Trophoblast cell (in vitro differentiated cells and primary cell): ENCODE results near the gene RAB3C.
A peak's percentile ranks its signal among the peaks of the same experiment; 100 is the strongest.
"Not testable (repeated sequence)": the region's sequence is repeated elsewhere in the genome, so short reads cannot be mapped to it uniquely, and the experiment has no call there.

ENCODE experiments used
- DNase-seq, 2 donors: peaks; one replicate each; pipeline ENCODE4 v3.0.0-alpha.2; 2016
- H2AFZ ChIP-seq: 2 replicates; pipeline ENCODE4 v1.6.1; 2013; ENCODE audit warnings: low read length, moderate library complexity, mild to moderate bottlenecking; ENCODE audit not compliant: insufficient read depth, poor library complexity
- H2AK5ac ChIP-seq: 2 replicates; pipeline ENCODE4 v1.6.1; 2013; ENCODE audit warnings: mild to moderate bottlenecking, low read length
- H2BK120ac ChIP-seq: 2 replicates; pipeline ENCODE4 v1.6.1; 2013; ENCODE audit warnings: low read length, mild to moderate bottlenecking, moderate library complexity; ENCODE audit not compliant: insufficient read depth, poor library complexity
- H2BK12ac ChIP-seq: 2 replicates; pipeline ENCODE4 v1.6.1; 2013; ENCODE audit warnings: mild to moderate bottlenecking, low read length, moderate library complexity
- H2BK5ac ChIP-seq: 2 replicates; pipeline ENCODE4 v1.6.1; 2013; ENCODE audit warnings: low read length, low read depth, moderate library complexity, mild to moderate bottlenecking; ENCODE audit not compliant: poor library complexity
- H3K14ac ChIP-seq: 2 replicates; pipeline ENCODE4 v1.6.1; 2013; ENCODE audit warnings: mild to moderate bottlenecking, low read length
- H3K18ac ChIP-seq: 2 replicates; pipeline ENCODE4 v1.6.1; 2013; ENCODE audit warnings: mild to moderate bottlenecking, low read length
- H3K23ac ChIP-seq: 2 replicates; pipeline ENCODE4 v1.6.1; 2013; ENCODE audit warnings: low read length
- H3K27ac ChIP-seq: 2 replicates; pipeline ENCODE4 v1.5.1; 2013; ENCODE audit warnings: low read depth, mild to moderate bottlenecking, inconsistent platforms, low read length, moderate library complexity
- H3K27me3 ChIP-seq: 2 replicates; pipeline ENCODE4 v1.6.1; 2013; ENCODE audit warnings: inconsistent platforms, mild to moderate bottlenecking, low read length, moderate library complexity; ENCODE audit not compliant: insufficient read depth
- H3K36me3 ChIP-seq, 2 experiments: 1 replicate in 1 of 2; 2 replicates in 1 of 2; pipeline ENCODE4 v1.6.1; 2013; ENCODE audit warnings: low read length in 2 of 2, mild to moderate bottlenecking in 2 of 2, moderate library complexity in 1 of 2; ENCODE audit not compliant: insufficient read depth in 2 of 2, control insufficient read depth in 1 of 2
- H3K4ac ChIP-seq: 2 replicates; pipeline ENCODE4 v1.6.1; 2013; ENCODE audit warnings: low read depth, mild to moderate bottlenecking, low read length, moderate library complexity
- H3K4me1 ChIP-seq, 2 experiments: 1 replicate in 1 of 2; 2 replicates in 1 of 2; pipeline ENCODE4 v1.6.1; 2013; ENCODE audit warnings: low read length in 2 of 2, mild to moderate bottlenecking in 2 of 2, moderate library complexity in 1 of 2; ENCODE audit not compliant: insufficient read depth in 2 of 2, control insufficient read depth in 1 of 2
- H3K4me2 ChIP-seq: 2 replicates; pipeline ENCODE4 v1.6.1; 2013; ENCODE audit warnings: inconsistent platforms, mild to moderate bottlenecking, low read length, moderate library complexity
- H3K4me3 ChIP-seq: 2 replicates; pipeline ENCODE4 v1.5.1; 2013; ENCODE audit warnings: mild to moderate bottlenecking, low read depth, low read length, inconsistent platforms
- H3K79me1 ChIP-seq: one replicate; pipeline ENCODE4 v1.6.1; 2013; ENCODE audit warnings: low read length
- H3K79me2 ChIP-seq: 2 replicates; pipeline ENCODE4 v1.6.1; 2013; ENCODE audit warnings: low read length, mild to moderate bottlenecking; ENCODE audit not compliant: control insufficient read depth, insufficient read depth, poor library complexity
- H3K9ac ChIP-seq: 2 replicates; pipeline ENCODE4 v1.6.1; 2013; ENCODE audit warnings: mild to moderate bottlenecking, low read length
- H3K9me3 ChIP-seq: 2 replicates; pipeline ENCODE4 v1.6.1; 2013; ENCODE audit warnings: low read depth, mild to moderate bottlenecking, control low read depth, inconsistent platforms, low read length; ENCODE audit not compliant: insufficient read depth
- H4K12ac ChIP-seq: 2 replicates; pipeline ENCODE4 v1.6.1; 2013; ENCODE audit warnings: low read depth, mild to moderate bottlenecking, low read length, moderate library complexity
- H4K8ac ChIP-seq: 2 replicates; pipeline ENCODE4 v1.6.1; 2013; ENCODE audit warnings: low read depth, mild to moderate bottlenecking, low read length, moderate library complexity
- H4K91ac ChIP-seq: one replicate; pipeline ENCODE4 v1.6.1; 2013; ENCODE audit warnings: low read depth, mild to moderate bottlenecking, low read length, moderate library complexity
- WGBS: extraction: QIAGEN DNeasy Blood & Tissue Kit; methylation state at CpG from one replicate; pipeline ENCODE4 v1.1.7; 2013; ENCODE audit warnings: missing lambda C conversion rate; ENCODE audit not compliant: insufficient read length, insufficient coverage; ENCODE audit errors: extremely low coverage; 5-methylcytosine and 5-hydroxymethylcytosine counted together

The RAB3C gene

DNA sequence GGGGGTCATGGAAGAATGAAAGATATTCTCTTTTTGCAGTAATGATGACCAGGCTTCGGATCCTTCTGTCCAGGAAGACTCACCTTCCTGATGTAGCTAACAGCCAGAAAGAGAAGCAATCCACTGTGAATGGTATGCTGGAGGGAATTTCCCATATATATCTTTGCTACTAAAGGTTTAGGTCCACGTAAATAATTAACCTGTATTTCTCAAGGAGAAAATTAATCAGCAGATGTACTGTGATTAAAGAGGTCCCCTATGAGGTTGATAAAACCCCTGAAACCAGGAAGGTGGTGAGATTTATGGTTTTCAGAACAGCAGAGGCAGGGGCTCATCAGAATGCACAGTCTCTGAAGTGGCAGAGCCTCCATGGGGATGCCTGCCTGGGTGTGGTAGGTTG is 11.4 kb upstream of the RAB3C start:
- Histone ChIP-seq H2BK120ac (no peak overlapping the region), H2AK5ac (no peak overlapping the region), H4K8ac (no peak overlapping the region), H3K14ac (no peak overlapping the region), H3K4me3 (no peak overlapping the region), H3K27ac (no peak overlapping the region), H3K36me3 (no peaks in the 10 kb centered on the region), H3K18ac (no peak overlapping the region), H3K79me1 (no peaks in the 10 kb centered on the region), H2AFZ (no peak overlapping the region), H2BK5ac (no peak overlapping the region), H4K91ac (no peak overlapping the region), H3K4ac (no peak overlapping the region), H3K4me1 (no peaks in the 10 kb centered on the region), H3K27me3 (no peaks in the 10 kb centered on the region), H3K9ac (no peak overlapping the region), H4K12ac (no peak overlapping the region), H2BK12ac (no peak overlapping the region), H3K4me2 (no peak overlapping the region), H3K79me2 (no peaks in the 10 kb centered on the region), H3K9me3 (no peaks in the 10 kb centered on the region), H3K23ac (no peak overlapping the region)
- DNase-seq, result no peak
- no CpG with 5 or more reads among the region's 2 CpGs for WGBS

DNA sequence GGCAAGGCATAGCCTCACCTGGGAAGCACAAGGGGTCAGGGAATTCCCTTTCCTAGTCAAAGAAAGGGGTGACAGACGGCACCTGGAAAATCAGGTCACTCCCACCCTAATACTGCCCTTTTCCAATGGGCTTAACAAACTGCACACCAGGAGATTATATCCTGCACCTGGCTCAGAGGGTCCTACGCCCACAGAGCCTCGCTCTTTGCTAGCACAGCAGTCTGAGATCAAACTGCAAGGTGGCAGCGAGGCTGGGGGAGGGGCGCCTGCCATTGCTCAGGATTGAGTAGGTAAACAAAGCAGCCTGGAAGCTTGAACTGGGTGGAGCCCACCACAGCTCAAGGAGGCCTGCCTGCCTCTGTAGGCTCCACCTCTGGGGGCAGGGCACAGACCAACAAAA is 9.9 kb upstream of the RAB3C start:
- H2AK5ac ChIP-seq, H3K4me2 ChIP-seq, H3K9me3 ChIP-seq, H3K23ac ChIP-seq, H3K4me1 ChIP-seq, H3K4ac ChIP-seq, H2BK12ac ChIP-seq, H2BK120ac ChIP-seq, H4K91ac ChIP-seq, H3K36me3 ChIP-seq, H3K14ac ChIP-seq, H3K79me2 ChIP-seq, H3K18ac ChIP-seq, H4K8ac ChIP-seq, H3K79me1 ChIP-seq, H2AFZ ChIP-seq, H2BK5ac ChIP-seq, H3K27ac ChIP-seq, DNase-seq, H3K27me3 ChIP-seq, H3K9ac ChIP-seq, H3K4me3 ChIP-seq, H4K12ac ChIP-seq: not testable (repeated sequence)
- no CpG with 5 or more reads among the region's 5 CpGs for WGBS

- Histone ChIP-seq H3K79me2 (no peaks in the 10 kb centered on the region), H3K14ac (no peak overlapping the region), H3K4me3 (no peak overlapping the region)
Measured at GRCh38 chr5:58579781-58580180, 3.1 kb upstream of the RAB3C start.

GRCh38 chr5:58582019-58582802 is 664 bp upstream of the RAB3C start:
- no peak overlapping the region for H4K12ac ChIP-seq
- no peak overlapping the region for H2BK5ac ChIP-seq
- H2AK5ac ChIP-seq, result no peak overlapping the region
- peak overlapping the region; percentile 99 for H3K4me2 ChIP-seq
- peak overlapping the region; percentile 67 for H3K4me3 ChIP-seq
- no peak overlapping the region for H4K8ac ChIP-seq
- H3K9ac ChIP-seq, result no peak overlapping the region
- H3K27ac ChIP-seq, result no peak overlapping the region
- peak; percentile 2 to 22 for DNase-seq
- no peak overlapping the region for H2BK120ac ChIP-seq
- WGBS, result no CpG with 5 or more reads among the region's 38 CpGs
- no peaks in the 10 kb centered on the region for H3K9me3 ChIP-seq
- no peak overlapping the region for H3K23ac ChIP-seq
- H3K79me1 ChIP-seq, result no peaks in the 10 kb centered on the region
- no peak overlapping the region for H3K4ac ChIP-seq
- H3K79me2 ChIP-seq, result no peaks in the 10 kb centered on the region
- H2BK12ac ChIP-seq, result no peak overlapping the region
- no peak overlapping the region for H3K18ac ChIP-seq
- no peaks in the 10 kb centered on the region for H3K36me3 ChIP-seq
- peak overlapping the region; percentile 71 for H2AFZ ChIP-seq
- no peaks in the 10 kb centered on the region for H3K27me3 ChIP-seq
- H4K91ac ChIP-seq, result no peak overlapping the region
- no peak overlapping the region for H3K14ac ChIP-seq
- peaks cover 2 to 4% of the 10 kb centered on the region in 2 experiments for H3K4me1 ChIP-seq

More at GRCh38 chr5:58579781-58580180, 3.1 kb upstream of the RAB3C start:
- DNase-seq, result no peak
- Histone ChIP-seq H4K12ac (no peak overlapping the region), H4K91ac (no peak overlapping the region), H3K27ac (no peak overlapping the region), H3K9me3 (no peaks in the 10 kb centered on the region), H3K4ac (no peak overlapping the region), H3K36me3 (no peaks in the 10 kb centered on the region), H4K8ac (no peak overlapping the region), H3K4me2 (no peak overlapping the region), H3K23ac (no peak overlapping the region), H2BK12ac (no peak overlapping the region), H3K79me1 (no peaks in the 10 kb centered on the region), H2BK5ac (no peak overlapping the region), H3K9ac (no peak overlapping the region), H2AFZ (no peak overlapping the region), H3K27me3 (no peaks in the 10 kb centered on the region), H3K4me1 (peaks cover 2 to 4% of the 10 kb centered on the region in 2 experiments), H2AK5ac (no peak overlapping the region), H3K18ac (no peak overlapping the region), H2BK120ac (no peak overlapping the region)
- WGBS, result no CpG with 5 or more reads among the region's 4 CpGs
